ENCODE results near the gene LENG9. TPM values are rescaled to one million over a fixed set of nuclear protein-coding genes. Genes with fewer than 3 reads are reported as not detected.

Gene LENG9
- total RNA-seq, 2 donors from 2014 or later, result 3.1 to 4.4 TPM

DNA sequence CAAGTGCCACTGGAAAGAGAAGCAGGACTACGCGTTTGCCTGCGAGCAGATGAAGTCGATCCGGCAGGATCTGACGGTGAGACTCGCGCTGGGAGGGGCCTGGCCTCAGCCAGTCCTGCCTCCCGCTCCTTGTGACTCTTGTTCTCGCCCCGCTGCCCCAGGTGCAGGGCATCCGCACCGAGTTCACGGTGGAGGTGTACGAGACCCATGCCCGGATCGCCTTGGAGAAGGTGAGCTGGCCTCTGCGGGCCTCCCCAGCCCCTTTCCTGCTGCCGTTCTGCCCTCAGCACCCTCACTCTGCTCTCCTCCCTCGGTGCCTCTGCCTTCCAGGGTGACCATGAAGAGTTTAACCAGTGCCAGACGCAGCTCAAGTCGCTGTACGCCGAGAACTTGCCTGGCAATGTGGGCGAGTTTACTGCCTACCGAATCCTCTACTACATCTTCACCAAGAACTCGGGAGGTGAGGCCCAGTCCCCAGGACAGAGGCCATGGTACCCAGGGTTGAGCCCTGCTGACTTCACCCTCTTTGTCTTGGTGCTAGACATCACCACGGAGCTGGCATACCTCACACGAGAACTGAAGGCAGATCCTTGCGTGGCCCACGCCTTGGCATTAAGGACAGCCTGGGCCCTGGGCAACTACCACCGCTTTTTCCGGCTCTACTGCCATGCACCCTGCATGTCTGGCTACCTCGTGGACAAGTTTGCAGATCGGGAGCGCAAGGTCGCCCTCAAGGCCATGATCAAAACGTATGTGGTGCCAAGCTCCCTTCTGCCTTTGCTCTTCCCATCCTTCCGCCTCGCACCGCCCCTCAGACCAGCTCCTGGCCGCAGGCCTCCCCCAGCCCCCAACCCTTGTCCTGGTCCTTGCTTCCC is 5.6 kb downstream of the LENG9 start:
- Mint-ChIP-seq H3K27ac (peak overlapping the region; percentile 68), H3K27me3 (no peaks in the 10 kb centered on the region), H3K9me3 (no peaks in the 10 kb centered on the region), H3K4me1 (peaks cover 27% of the 10 kb centered on the region), H3K36me3 (ENCODE audit: low read depth) (peaks cover 87% of the 10 kb centered on the region), H3K4me3 (no peak overlapping the region)
- ATAC-seq (replicated peaks), result no peak

DNA sequence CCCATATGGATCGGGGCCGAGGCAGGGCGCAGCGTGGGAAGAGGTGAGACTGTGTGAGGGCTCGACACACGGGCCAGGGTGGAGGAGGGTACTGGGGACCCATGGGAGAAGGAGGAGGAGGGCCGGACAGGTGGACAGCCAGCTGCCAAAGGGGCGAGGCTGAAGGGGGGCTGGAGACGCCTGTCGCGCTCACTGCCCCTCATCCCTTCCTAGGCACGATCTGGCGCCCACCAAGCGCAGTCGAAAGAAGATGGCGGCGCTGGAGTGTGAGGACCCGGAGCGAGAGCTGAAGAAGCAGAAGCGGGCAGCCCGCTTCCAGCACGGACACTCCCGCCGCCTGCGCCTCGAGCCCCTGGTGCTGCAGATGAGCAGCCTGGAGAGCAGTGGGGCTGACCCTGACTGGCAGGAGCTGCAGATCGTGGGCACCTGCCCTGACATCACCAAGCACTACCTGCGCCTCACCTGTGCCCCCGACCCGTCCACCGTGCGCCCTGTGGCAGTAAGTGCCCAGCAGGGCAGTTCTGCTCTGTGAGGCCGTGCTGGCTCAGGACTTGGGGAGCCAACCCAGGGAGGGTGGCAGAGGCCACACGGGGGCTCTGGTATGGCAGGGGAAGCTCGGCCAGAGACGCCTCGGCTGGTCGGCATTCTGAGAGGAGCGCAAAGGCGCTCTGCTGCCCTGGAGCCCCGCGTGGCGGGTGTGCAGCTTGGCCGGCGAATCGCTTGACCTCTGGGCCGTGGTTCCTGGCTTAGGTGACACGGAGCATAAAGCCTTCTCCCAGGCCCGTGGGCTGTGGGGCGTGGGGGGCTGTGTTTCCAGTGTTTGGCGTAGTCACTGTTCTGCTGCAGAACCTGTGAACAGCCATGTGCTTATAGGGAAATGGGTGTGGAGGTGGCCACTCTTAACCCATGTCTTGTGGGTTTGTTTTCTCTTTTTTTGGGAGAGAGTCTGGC is 6.9 kb downstream of the LENG9 start:
- no peak for ATAC-seq (replicated peaks)
- no peak overlapping the region for H3K27ac Mint-ChIP-seq
- no peaks in the 10 kb centered on the region for H3K9me3 Mint-ChIP-seq
- no peak overlapping the region for H3K4me3 Mint-ChIP-seq
- H3K4me1 Mint-ChIP-seq, result peaks cover 26% of the 10 kb centered on the region
- no peaks in the 10 kb centered on the region for H3K27me3 Mint-ChIP-seq
- peaks cover 93% of the 10 kb centered on the region for H3K36me3 Mint-ChIP-seq (ENCODE audit: low read depth)

DNA sequence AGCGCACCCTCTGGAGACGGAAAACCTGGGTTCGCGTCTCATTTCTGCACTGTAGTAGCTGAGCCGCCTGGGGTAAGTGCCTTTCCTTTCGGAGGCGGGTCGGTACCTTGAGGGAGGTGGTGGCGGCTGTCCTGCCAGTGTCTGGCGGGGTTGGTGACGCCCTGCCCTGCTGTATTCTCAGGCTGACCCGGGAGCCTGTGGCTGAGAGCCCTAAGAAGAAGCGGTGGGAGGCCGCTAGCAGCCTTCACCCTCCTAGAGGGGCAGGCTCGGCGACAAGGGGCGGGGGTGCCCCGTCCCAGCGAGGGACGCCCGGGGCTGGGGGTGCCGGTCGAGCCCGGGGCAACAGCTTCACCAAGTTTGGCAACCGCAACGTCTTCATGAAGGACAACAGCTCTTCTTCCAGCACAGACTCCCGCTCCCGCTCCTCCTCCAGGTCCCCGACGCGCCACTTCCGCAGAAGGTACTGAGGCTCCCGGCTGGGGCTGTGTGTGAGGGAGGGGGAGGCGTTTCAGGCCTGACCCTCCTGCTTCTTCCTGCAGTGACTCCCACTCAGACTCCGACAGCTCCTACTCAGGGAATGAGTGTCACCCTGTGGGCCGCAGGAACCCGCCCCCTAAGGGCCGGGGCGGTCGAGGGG is 7.7 kb downstream of the LENG9 start:
- Mint-ChIP-seq H3K27me3 (no peaks in the 10 kb centered on the region), H3K27ac (no peak overlapping the region), H3K4me1 (peaks cover 27% of the 10 kb centered on the region), H3K9me3 (no peaks in the 10 kb centered on the region), H3K4me3 (no peak overlapping the region), H3K36me3 (ENCODE audit: low read depth) (peaks cover 93% of the 10 kb centered on the region)
- ATAC-seq (replicated peaks), result no peak

DNA sequence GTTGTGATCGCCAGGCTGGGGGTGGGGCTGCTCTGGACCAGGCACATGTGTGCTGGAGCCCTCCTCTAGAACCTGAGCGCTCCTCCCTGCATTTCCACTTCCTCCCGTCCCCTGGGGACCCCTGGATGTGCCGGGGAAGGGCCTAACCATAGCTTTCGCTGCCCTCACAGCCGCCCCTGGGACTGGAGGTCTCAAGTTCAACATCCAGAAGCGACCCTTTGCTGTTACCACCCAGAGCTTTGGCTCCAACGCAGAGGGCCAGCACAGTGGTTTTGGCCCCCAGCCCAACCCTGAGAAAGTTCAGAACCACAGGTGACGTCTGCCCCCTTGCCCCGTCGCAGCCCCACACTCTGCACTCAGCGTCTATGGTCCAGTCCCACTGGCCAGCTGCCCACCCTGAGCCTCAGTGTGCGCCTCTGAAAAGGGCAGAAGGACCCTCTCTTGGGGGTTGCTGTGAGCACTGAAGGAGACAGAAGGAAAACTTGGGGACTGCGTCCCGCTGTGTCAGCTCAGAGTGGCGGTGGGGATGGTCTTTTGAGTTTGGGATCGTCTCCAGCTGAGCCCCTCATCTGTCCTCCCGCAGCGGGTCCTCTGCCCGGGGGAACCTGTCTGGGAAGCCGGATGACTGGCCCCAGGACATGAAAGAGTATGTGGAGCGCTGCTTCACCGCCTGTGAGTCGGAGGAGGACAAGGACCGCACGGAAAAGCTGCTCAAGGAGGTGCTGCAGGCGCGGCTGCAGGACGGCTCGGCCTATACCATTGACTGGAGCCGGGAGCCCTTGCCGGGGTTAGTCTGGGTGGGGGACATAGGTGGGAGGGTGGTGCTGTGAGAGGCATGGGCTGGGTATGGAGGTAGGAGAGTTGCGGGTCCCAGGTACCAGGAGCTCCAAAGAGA is 8.6 kb downstream of the LENG9 start:
- Mint-ChIP-seq H3K27me3 (no peaks in the 10 kb centered on the region), H3K27ac (no peak overlapping the region), H3K9me3 (no peaks in the 10 kb centered on the region), H3K4me3 (no peak overlapping the region), H3K4me1 (peaks cover 34% of the 10 kb centered on the region), H3K36me3 (ENCODE audit: low read depth) (peaks cover 97% of the 10 kb centered on the region)
- no peak for ATAC-seq (replicated peaks)

DNA sequence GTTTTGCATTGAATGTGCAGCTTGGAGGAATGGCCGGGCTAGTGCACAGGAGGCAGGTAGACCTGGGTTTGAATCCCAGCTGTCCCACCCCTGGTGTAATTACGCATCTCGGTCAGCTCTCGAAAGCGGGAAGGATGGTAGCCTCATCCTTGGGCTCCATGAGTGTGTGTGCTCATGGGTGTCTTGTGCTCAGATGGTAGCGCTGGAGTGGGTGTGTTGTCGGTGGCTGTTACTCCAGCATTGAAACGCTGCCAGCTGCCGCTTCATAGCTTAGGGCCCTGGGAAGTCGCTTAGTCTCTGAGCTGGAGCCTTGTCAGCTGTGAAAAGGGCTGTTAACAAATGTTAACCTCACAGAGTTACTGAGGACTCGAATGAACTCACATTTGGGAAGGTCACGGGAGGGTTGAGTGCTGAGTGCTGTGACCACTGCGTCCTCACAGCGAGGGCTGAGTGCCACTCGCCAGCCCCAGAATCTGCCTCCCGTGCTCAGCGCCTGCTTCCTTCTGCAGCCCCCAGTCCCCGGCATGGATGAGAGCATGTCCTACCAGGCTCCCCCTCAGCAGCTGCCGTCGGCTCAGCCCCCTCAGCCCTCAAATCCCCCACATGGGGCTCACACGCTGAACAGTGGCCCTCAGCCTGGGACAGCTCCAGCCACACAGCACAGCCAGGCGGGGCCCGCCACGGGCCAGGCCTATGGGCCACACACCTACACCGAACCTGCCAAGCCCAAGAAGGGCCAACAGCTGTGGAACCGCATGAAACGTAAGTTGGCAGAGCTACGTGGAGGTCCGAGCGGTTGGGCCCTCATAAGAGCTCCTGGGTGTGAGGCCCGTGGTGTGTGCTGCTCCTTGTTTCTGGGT is 9.4 kb downstream of the LENG9 start:
- H3K36me3 Mint-ChIP-seq (ENCODE audit: low read depth), result peaks cover 97% of the 10 kb centered on the region
- peaks cover 29% of the 10 kb centered on the region for H3K4me1 Mint-ChIP-seq
- no peaks in the 10 kb centered on the region for H3K27me3 Mint-ChIP-seq

DNA sequence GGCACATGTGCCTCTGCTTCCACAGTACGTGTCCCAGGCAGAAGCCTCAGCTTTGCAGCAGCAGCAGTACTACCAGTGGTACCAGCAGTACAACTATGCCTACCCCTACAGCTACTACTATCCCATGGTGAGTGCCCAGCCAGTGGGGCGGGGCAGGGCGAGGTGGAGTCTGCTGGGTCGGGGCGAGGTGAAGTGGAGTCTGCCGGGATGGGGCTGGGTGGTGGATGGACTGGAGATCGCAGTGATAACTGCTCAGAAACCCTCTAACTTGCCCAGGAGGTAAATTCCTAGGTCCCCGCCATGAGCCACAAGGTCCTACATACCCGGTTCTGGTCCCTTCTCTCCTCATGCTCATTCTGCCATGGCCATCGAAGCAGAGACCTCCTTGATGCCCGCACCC is 11.0 kb downstream of the LENG9 start:
- Mint-ChIP-seq H3K9me3 (no peaks in the 10 kb centered on the region), H3K4me3 (peak overlapping the region; percentile 5), H3K36me3 (ENCODE audit: low read depth) (peaks cover 97% of the 10 kb centered on the region), H3K27me3 (no peaks in the 10 kb centered on the region), H3K27ac (no peak overlapping the region), H3K4me1 (peaks cover 26% of the 10 kb centered on the region)
- ATAC-seq (replicated peaks), result no peak

More for the DNA sequence above, 9.4 kb downstream of the LENG9 start:
- no peak for ATAC-seq (replicated peaks)
- Mint-ChIP-seq H3K4me3 (no peak overlapping the region), H3K27ac (no peak overlapping the region), H3K9me3 (no peaks in the 10 kb centered on the region)

DNA sequence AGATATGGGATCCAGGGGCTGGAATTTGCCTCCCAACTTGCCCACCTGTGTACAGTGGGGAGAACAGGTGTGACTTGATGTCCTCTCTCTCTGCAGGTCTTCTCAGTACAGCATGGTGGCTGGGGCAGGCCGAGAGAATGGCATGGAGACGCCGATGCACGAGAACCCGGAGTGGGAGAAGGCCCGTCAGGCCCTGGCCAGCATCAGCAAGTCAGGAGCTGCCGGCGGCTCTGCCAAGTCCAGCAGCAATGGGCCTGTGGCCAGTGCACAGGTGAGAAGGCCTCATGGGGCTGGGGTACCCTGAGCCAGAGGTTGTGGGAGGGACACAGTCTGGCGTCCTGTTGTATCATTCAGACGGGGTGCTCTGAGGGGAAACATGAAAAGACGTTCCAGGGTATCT is 11.6 kb downstream of the LENG9 start:
- Mint-ChIP-seq H3K27ac (peak overlapping the region; percentile 99), H3K9me3 (no peaks in the 10 kb centered on the region), H3K27me3 (no peaks in the 10 kb centered on the region), H3K4me1 (peaks cover 26% of the 10 kb centered on the region), H3K4me3 (peak overlapping the region; percentile 99), H3K36me3 (ENCODE audit: low read depth) (peaks cover 94% of the 10 kb centered on the region)
- no peak for ATAC-seq (replicated peaks)

DNA sequence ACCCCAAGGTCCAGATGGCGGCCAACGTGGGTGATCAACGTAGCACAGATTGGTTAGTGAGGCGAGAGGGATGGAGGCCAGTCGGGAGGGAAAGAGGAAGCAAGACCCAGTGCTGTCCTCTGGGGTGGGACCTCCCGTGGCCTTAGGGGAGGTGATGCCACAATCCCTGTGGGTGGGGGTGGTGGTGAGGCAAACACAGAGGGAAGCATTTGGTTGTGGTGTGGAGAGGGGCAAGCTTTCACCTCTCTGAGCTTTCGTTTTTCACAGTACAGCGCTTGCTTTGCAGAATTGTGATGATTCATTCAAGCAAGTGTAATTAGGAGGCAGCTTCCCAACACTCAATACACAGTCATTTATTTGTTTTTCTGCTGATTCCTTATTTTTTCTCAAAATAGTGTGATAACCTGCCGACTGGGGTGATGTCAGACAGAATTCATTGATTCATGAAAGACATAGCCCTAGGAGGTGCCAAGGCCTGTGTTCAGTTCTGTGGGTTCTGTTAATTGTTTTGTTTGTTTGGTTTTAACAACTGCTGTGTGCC is 12.2 kb downstream of the LENG9 start:
- no peaks in the 10 kb centered on the region for H3K27me3 Mint-ChIP-seq
- H3K36me3 Mint-ChIP-seq (ENCODE audit: low read depth), result peaks cover 91% of the 10 kb centered on the region
- peak overlapping the region; percentile 99 for H3K4me3 Mint-ChIP-seq
- H3K4me1 Mint-ChIP-seq, result peaks cover 26% of the 10 kb centered on the region
- H3K27ac Mint-ChIP-seq, result peak overlapping the region; percentile 99
- H3K9me3 Mint-ChIP-seq, result no peaks in the 10 kb centered on the region
- no peak for ATAC-seq (replicated peaks)

DNA sequence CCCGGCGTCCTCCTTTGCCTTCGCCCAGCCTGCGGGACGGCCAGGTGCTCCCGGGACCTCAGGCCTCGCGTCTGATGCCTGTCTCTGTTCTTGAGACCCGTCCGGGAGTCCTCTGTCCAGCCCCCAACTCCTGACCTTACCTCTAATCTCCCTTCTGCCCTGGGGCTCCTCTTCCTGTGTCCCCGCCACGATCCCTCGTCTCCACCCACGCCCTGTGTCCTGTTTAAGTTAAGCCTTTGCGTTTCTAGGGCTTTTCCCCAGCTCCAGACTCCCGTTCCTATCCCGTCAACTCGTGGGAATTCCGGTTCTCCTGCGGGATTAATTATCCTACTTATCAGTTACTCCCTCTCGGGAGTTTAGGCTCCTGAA is 13.9 kb downstream of the LENG9 start:
- peaks cover 26% of the 10 kb centered on the region for H3K4me1 Mint-ChIP-seq
- peak overlapping the region; percentile 99 for H3K4me3 Mint-ChIP-seq
- H3K27me3 Mint-ChIP-seq, result no peaks in the 10 kb centered on the region
- peaks cover 87% of the 10 kb centered on the region for H3K36me3 Mint-ChIP-seq (ENCODE audit: low read depth)
- no peak for ATAC-seq (replicated peaks)
- peak overlapping the region; percentile 99 for H3K27ac Mint-ChIP-seq
- no peaks in the 10 kb centered on the region for H3K9me3 Mint-ChIP-seq

DNA sequence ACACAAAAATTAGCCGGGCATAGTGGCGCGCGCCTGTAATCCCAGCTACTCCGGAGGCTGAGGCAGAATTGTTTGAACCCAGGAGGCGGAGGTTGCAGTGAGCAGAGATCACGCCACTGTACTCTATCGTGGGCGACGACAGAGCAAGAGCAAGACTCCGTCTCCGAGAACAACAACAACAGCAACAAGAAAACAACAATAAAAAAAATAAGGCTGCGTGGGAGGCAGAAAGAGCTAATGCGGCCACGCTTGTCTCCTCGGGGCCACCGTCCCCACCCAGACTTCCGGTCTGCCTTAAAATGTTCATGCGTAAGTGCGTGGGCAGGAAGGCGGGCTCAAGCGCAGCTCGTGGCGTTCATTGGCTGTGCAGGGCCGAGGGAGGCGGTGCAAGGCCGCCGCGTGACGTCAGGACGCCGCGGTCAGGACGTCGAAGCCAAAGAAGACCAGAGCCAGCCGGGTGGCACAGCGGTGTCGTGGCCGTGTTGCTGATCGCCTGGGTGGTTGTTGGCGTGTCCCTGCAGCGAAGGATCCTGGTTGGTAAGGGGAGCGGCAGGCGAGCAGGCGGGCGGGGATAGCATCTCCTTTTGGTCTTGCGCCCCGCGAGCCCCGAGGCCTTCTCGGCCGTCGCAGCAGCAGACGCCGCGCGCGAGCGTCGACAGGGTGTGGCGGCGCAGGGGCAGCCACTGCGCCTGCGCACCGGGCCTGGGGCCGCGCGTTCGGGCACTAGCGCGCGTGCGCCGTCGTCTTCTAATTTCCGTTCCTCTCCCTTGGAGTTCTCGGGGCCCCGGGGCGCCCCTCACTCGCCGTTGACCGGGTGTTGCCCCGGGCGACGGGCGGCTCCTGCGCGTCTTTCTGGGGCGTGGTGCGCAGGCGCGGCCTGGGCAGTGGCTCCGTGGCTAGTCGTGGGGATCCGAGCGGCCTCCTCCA is 14.5 kb downstream of the LENG9 start, which contains the start of gene LENG8:
Gene LENG8, plus strand, starts transcription at position 426 of the 927 bp plus-strand sequence. CDS start 2,146 bp downstream, outside the sequence.
- Mint-ChIP-seq H3K4me1 (peaks cover 26% of the 10 kb centered on the region), H3K36me3 (ENCODE audit: low read depth) (peaks cover 90% of the 10 kb centered on the region)
- peak; percentile 93 for ATAC-seq (replicated peaks)

DNA sequence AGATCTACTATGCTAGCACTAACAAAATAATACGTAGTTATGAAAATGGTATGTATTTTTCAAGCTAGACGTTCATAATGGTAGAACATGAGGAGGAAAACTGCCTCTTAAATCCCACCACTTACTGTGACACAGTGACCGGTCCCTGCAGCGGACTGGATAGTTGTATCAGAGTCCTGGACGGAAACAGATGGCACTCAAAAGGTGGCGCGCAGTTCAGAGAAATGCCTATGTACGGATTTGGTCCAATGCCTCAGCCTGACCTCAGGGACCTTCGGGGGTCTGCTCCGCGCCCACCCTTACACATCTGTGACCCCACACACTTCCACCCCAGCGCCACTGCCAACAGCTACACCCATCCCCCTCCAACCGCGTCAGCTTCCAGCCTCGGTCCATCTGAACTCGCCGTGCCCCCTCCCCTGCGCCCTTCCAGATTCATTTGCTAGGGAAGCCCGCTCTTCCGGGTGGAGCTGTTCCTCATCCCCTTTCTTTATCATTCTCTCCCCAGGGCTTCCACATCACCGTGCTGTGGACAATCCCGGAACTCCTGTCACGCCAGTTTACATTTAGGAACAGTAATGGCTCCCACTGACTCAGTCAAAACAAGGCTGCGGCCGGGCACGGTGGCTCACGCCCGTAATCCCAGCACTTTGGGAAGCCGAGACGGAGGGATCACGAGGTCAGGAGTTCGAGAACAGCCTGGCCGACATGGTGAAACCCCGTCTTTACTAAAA is 15.4 kb downstream of the LENG9 start:
- H3K9me3 Mint-ChIP-seq, result no peaks in the 10 kb centered on the region
- H3K27ac Mint-ChIP-seq, result peak overlapping the region; percentile 99
- H3K4me1 Mint-ChIP-seq, result peaks cover 24% of the 10 kb centered on the region
- H3K27me3 Mint-ChIP-seq, result no peaks in the 10 kb centered on the region
- H3K4me3 Mint-ChIP-seq, result peak overlapping the region; percentile 99
- H3K36me3 Mint-ChIP-seq (ENCODE audit: low read depth), result peaks cover 87% of the 10 kb centered on the region
- ATAC-seq (replicated peaks), result peak; percentile 44

More for the DNA sequence above, 14.5 kb downstream of the LENG9 start, which contains the start of gene LENG8:
- H3K27me3 Mint-ChIP-seq, result no peaks in the 10 kb centered on the region
- peak within 1 kb of the TSS; percentile 99 for H3K4me3 Mint-ChIP-seq
- peak within 1 kb of the TSS; percentile 99 for H3K27ac Mint-ChIP-seq
- H3K9me3 Mint-ChIP-seq, result no peaks in the 10 kb centered on the region
